AG04450 (cell line): ENCODE data around the gene RNF186. TPM values are rescaled to one million over a fixed set of nuclear protein-coding genes. Genes with fewer than 3 reads are reported as not detected.

ENCODE experiments used
- CTCF ChIA-PET: fragments of 300-600, 350-600 bp; formaldehyde crosslinking; extraction: SDS; loops from one replicate; lab custom pipeline; 2022; ENCODE audit warnings: antibody characterized with exemption, inconsistent platforms; lab: Charles Lee
- POLR2A ChIA-PET: fragments of 350-600 bp; formaldehyde crosslinking; extraction: SDS; loops from one replicate; lab custom pipeline; 2021; ENCODE audit warnings: antibody characterized with exemption, inconsistent platforms; lab: Yijun Ruan, JAX
- DNase-seq: peaks from one replicate; pipeline ENCODE4 v3.0.0-alpha.2; 2011; ENCODE audit warnings: low read depth, low spot score
- H3K27ac ChIP-seq: one replicate; pipeline ENCODE4 v1.5.1; 2012; ENCODE audit warnings: low read depth, low read length, control low read depth
- H3K27me3 ChIP-seq: one replicate; pipeline ENCODE4 v1.6.0; 2012; ENCODE audit warnings: low read length; ENCODE audit not compliant: control insufficient read depth, insufficient read depth
- H3K4me3 ChIP-seq: 2 replicates; pipeline ENCODE4 v1.5.1; 2011; ENCODE audit warnings: mild to moderate bottlenecking, low read depth, low read length, control low read depth
- H3K9me3 ChIP-seq: 2 replicates; pipeline ENCODE4 v1.5.1; 2012; ENCODE audit warnings: low read length; ENCODE audit not compliant: control insufficient read depth, insufficient read depth
- polyA minus RNA-seq: library from RNA; depleted of rRNA, polyadenylated mRNA; stranded (reverse); fragments of >200 nt; gene quantifications from 2 replicates; pipeline ENCODE4 v1.2.3, GENCODE V29; 2011; rRNA and poly(A)+ RNA removed
- polyA plus RNA-seq: library from polyadenylated mRNA; depleted of rRNA; stranded (reverse); fragments of >200 nt; gene quantifications from 2 replicates; pipeline ENCODE4 v1.2.3, GENCODE V29; 2011; rRNA removed
- TF ChIP-seq, protein P1 (sequence below): IDR thresholded peaks from 2 replicates; pipeline ENCODE4 v1.5.1; 2011; ENCODE audit warnings: low read depth, low read length, control low read depth, inconsistent platforms

RNF186 gene, protein sequence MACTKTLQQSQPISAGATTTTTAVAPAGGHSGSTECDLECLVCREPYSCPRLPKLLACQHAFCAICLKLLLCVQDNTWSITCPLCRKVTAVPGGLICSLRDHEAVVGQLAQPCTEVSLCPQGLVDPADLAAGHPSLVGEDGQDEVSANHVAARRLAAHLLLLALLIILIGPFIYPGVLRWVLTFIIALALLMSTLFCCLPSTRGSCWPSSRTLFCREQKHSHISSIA
- not detected in 2 replicates for polyA plus RNA-seq
- polyA minus RNA-seq = not detected in 2 replicates

DNA sequence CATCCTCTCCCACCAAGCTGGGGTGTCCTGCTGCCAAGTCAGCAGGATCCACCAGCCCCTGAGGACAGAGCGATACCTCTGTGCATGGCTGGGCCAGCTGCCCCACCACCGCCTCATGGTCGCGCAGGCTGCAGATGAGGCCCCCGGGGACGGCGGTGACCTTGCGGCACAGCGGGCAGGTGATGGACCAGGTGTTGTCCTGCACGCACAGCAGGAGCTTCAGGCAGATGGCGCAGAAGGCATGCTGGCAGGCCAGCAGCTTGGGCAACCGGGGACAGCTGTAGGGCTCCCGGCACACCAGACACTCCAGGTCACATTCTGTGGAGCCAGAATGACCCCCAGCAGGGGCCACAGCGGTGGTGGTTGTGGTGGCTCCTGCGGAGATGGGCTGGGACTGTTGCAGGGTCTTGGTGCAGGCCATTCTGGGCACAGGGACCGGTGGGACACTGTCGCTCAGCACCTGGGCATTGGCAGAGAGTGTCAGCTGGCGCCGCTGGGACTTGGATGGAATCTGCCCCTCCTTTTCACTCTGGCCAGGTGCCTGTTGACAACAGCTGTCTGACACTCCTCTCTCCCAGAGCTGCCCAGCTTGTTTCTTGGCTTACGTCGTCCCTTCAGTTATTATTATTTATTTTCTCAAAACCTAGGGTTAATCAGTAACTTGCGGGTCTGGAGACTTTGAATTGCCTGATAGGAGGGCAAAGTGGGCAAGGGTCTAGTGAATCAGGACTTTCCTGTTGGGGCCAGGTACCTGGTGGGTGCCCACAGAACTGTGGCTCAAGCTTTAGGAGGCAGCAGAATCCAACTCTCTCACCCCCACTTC, at the start of gene RNF186:
Gene RNF186, minus strand, starts transcription at position 603 of the 823 bp plus-strand sequence. Its CDS starts 182 bp downstream, at position 421.
- DNase-seq = no peak
- H3K9me3 ChIP-seq = no peaks in the 10 kb centered on the region
- ChIA-PET CTCF (interaction anchor here (1.5 kb wide), 1 partner anchor 53 kb away, joined by 4 read pairs; no protein-coding TSS in a partner anchor), POLR2A (no interaction called here)
- no peak within 1 kb of the TSS for H3K4me3 ChIP-seq
- H3K27ac ChIP-seq = no peak within 1 kb of the TSS
- peaks cover 6% of the 10 kb centered on the region for H3K27me3 ChIP-seq
- TF ChIP-seq, protein P1, sequence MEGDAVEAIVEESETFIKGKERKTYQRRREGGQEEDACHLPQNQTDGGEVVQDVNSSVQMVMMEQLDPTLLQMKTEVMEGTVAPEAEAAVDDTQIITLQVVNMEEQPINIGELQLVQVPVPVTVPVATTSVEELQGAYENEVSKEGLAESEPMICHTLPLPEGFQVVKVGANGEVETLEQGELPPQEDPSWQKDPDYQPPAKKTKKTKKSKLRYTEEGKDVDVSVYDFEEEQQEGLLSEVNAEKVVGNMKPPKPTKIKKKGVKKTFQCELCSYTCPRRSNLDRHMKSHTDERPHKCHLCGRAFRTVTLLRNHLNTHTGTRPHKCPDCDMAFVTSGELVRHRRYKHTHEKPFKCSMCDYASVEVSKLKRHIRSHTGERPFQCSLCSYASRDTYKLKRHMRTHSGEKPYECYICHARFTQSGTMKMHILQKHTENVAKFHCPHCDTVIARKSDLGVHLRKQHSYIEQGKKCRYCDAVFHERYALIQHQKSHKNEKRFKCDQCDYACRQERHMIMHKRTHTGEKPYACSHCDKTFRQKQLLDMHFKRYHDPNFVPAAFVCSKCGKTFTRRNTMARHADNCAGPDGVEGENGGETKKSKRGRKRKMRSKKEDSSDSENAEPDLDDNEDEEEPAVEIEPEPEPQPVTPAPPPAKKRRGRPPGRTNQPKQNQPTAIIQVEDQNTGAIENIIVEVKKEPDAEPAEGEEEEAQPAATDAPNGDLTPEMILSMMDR = no peak

DNA sequence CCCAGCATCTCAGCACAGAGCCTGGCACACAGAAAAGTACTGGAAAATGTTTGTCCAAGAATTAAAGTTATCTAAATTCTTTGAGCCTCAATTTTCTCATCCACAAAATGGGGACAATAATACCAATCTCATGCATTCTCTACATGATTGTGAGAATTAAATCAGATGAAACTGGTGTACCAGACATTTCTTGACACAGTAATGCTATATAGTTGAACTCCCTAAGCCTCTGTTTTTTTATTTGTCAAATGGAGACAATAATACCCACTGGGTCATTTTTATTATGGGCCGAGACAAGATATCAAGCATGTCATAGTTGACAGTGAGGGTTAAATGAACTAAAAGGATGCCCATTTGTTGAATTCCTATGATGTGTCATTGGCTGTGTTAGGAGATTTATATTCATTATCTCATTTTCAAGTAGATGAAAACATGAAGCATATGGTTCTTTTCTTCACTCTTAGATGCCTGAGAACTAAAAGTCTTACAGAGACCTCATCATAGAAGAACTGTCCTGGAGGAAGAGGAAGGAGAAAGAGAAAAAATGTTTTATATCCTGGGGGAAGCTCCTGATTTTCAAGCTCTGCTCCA, 49.6 kb upstream of the RNF186 start:
- ChIA-PET POLR2A (no interaction called here), CTCF (no interaction called here)
- Histone ChIP-seq H3K27ac (no peak overlapping the region), H3K4me3 (no peak overlapping the region), H3K9me3 (no peaks in the 10 kb centered on the region), H3K27me3 (no peaks in the 10 kb centered on the region)
- DNase-seq = no peak
- TF ChIP-seq, protein P1 = no peak

DNA sequence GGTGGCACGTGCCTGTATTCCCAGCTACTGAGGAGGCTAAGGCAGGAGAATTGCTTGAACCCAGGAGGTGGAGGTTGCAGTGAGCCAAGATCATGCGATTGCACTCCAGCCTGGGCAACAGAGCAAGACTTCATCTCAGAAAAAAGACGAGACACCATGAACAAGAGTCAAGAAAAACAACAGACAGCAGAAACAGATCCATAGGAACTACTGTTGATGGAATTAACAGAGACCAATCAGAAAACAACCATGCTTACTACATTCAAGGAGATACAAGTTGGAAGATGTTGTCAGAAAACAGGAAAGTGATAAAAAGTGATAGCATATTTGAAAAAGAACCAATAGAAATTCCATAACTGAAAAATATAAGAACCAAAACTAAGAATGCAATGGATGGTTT, 47.9 kb upstream of the RNF186 start:
- ChIA-PET POLR2A (no interaction called here), CTCF (interaction anchor here (0.6 to 3.5 kb wide), 2 partner anchors 20 to 85 kb away, joined by 3 to 17 read pairs; partner anchors contain the start of gene OTUD3)
- no peak overlapping the region for H3K27ac ChIP-seq
- no peaks in the 10 kb centered on the region for H3K9me3 ChIP-seq
- DNase-seq = no peak
- H3K4me3 ChIP-seq = no peak overlapping the region
- no peaks in the 10 kb centered on the region for H3K27me3 ChIP-seq
- TF ChIP-seq, protein P1 = no peak

DNA sequence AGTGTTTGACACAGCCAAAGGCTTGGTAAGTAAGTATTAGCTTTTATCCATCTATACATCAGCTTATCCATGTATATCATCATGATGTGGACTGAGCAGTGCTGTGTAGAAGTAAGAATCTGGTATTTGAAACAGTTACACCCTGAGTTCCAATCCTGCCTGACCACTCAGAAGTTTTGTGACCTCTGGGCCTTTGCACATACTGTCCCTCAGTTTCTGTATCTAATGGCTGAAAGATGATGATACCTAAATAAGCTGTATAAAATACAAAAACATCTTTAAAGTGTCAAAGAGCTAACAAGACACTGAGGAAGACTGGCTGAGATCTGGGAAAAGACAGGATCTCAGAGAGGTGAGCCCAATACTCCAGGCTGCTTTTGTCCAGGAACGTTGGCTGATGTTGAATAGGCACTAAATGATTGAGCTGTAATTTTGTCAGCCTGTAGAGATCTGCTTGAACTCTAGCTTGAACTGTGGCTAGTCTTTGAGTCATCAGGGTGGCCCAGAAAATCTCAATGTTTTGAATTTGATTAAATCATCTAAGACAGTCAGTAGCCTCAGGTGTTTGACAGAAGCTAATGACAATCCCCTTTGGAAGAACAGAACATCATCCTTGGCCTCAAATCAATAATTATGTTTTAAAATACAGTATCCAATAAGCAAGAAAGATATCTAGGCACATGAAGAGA, 46.9 kb upstream of the RNF186 start:
- no peak for DNase-seq
- Histone ChIP-seq H3K4me3 (no peak overlapping the region), H3K27me3 (no peaks in the 10 kb centered on the region), H3K9me3 (no peaks in the 10 kb centered on the region), H3K27ac (no peak overlapping the region)
- CTCF ChIA-PET = interaction anchor here (1.2 to 3.5 kb wide), 2 partner anchors 10 to 21 kb away, joined by 4 to 17 read pairs; partner anchors contain the start of gene OTUD3
- TF ChIP-seq, protein P1 = no peak
- POLR2A ChIA-PET = no interaction called here
